B cell (primary cell): Measurements from ENCODE around the gene NFASC. TPM values are rescaled to one million over a fixed set of nuclear protein-coding genes. Genes with fewer than 3 reads are reported as not detected.
A peak's percentile ranks its signal among the peaks of the same experiment; 100 is the strongest.

ENCODE experiments used
- ATAC-seq: fragments of 200-7000 bp; cut with Tn5 transposase; one replicate; pipeline ENCODE4 v1.10.0; 2021; ENCODE audit warnings: low read depth, mild to moderate bottlenecking, moderate number of reproducible peaks, moderate library complexity
- CTCF ChIA-PET: fragments of 350-600 bp; sonication (Branson Sonifier 250); formaldehyde crosslinking; loops from one replicate; lab custom pipeline; 2021; ENCODE audit warnings: antibody characterized with exemption, inconsistent platforms; lab: Charles Lee
- POLR2A ChIA-PET: fragments of 350-600 bp; sonication (Branson Sonifier 250); formaldehyde crosslinking; loops from one replicate; lab custom pipeline; 2021; ENCODE audit warnings: antibody characterized with exemption; lab: Charles Lee
- DNase-seq: peaks from one replicate; pipeline ENCODE4 v3.0.0; 2013
- H2AFZ ChIP-seq: 2 replicates; pipeline ENCODE4 v1.6.1; 2012; ENCODE audit warnings: mild to moderate bottlenecking, low read depth, low read length; ENCODE audit not compliant: insufficient read depth, poor library complexity, severe bottlenecking
- H3K27ac ChIP-seq, 2 donors: 1 replicate in 1 of 2; 2 replicates in 1 of 2; pipeline ENCODE4 v1.5.1; 2012 to 2013; ENCODE audit warnings: low read length in 2 of 2, mild to moderate bottlenecking in 2 of 2, moderate library complexity in 1 of 2
- H3K27me3 ChIP-seq, 4 experiments: fragments of 200-600 bp in 1 of 4; sonication (generic) in 1 of 4; replicated peaks in 1 of 4; 1 replicate in 2 of 4; 2 replicates in 2 of 4; pipeline versions ENCODE4 v1.6.1 to v1.7.0; 2013 to 2016; ENCODE audit warnings: low read length in 3 of 4, mild to moderate bottlenecking in 2 of 4, mixed read lengths in 1 of 4, moderate library complexity in 1 of 4; ENCODE audit not compliant: insufficient read depth in 4 of 4, control insufficient read depth in 3 of 4; ENCODE audit errors: control extremely low read depth in 1 of 4
- H3K36me3 ChIP-seq, 2 experiments: replicated peaks in 1 of 2; 1 replicate in 1 of 2; 2 replicates in 1 of 2; pipeline versions ENCODE4 v1.6.1 to v1.7.1; 2013; ENCODE audit warnings: low read length in 1 of 2; ENCODE audit not compliant: insufficient read depth in 2 of 2, control insufficient read depth in 1 of 2; ENCODE audit errors: control extremely low read depth in 1 of 2, extremely low read depth in 1 of 2
- H3K4me1 ChIP-seq, 2 donors: fragments of 200-600 bp in 1 of 2; sonication (generic) in 1 of 2; 1 replicate in 1 of 2; 2 replicates in 1 of 2; pipeline versions ENCODE4 v1.5.1 to v1.6.1; 2013 to 2017; ENCODE audit warnings: low read length in 2 of 2; ENCODE audit not compliant: control insufficient read depth in 2 of 2, insufficient read depth in 2 of 2
- H3K4me2 ChIP-seq: replicated peaks from 2 replicates; pipeline ENCODE3; 2012; ENCODE audit warnings: mild to moderate bottlenecking, low read depth, low read length; ENCODE audit not compliant: poor library complexity, severe bottlenecking
- H3K4me3 ChIP-seq, 5 experiments: fragments of 200-600 bp in 1 of 5; sonication (generic) in 1 of 5; 1 replicate in 3 of 5; 2 replicates in 2 of 5; pipeline versions ENCODE4 v1.5.1 to v1.7.0; 2011 to 2016; ENCODE audit warnings: low read length in 4 of 5, mild to moderate bottlenecking in 4 of 5, low read depth in 2 of 5, control low read depth in 1 of 5, moderate library complexity in 1 of 5; ENCODE audit not compliant: insufficient read depth in 1 of 5; ENCODE audit errors: control extremely low read depth in 1 of 5, extremely low read depth in 1 of 5
- H3K79me2 ChIP-seq: fragments of 200-600 bp; sonication (generic); one replicate; pipeline ENCODE4 v1.6.0; 2016; ENCODE audit warnings: low read length; ENCODE audit not compliant: control insufficient read depth, insufficient read depth
- H3K9ac ChIP-seq: fragments of 200-600 bp; sonication (generic); 2 replicates; pipeline ENCODE4 v1.6.1; 2017; ENCODE audit warnings: mild to moderate bottlenecking, low read length, moderate library complexity
- H3K9me3 ChIP-seq, 3 donors: one replicate each; pipeline versions ENCODE4 v1.6.1 to v1.7.1; 2013; ENCODE audit warnings: low read length in 2 of 3; ENCODE audit not compliant: control insufficient read depth in 2 of 3, insufficient read depth in 1 of 3; ENCODE audit errors: control extremely low read depth in 1 of 3
- H4K20me1 ChIP-seq: 2 replicates; pipeline ENCODE4 v1.6.0; 2012; ENCODE audit warnings: mild to moderate bottlenecking, low read length; ENCODE audit not compliant: insufficient read depth, control insufficient read depth, poor library complexity, severe bottlenecking
- H3K27ac Mint-ChIP-seq: one replicate; pipeline ENCODE4 v1.8.0; 2021; ENCODE audit warnings: mixed read lengths
- H3K27me3 Mint-ChIP-seq: one replicate; pipeline ENCODE4 v1.8.0; 2021; ENCODE audit warnings: mixed read lengths
- H3K4me1 Mint-ChIP-seq: one replicate; pipeline ENCODE4 v1.8.0; 2021; ENCODE audit warnings: mixed read lengths
- H3K4me3 Mint-ChIP-seq: one replicate; pipeline ENCODE4 v1.8.0; 2021; ENCODE audit warnings: mixed read lengths
- H3K9me3 Mint-ChIP-seq: one replicate; pipeline ENCODE4 v1.8.0; 2022; ENCODE audit warnings: mixed read lengths; ENCODE audit not compliant: insufficient read depth
- CTCF ChIP-seq: fragments of 200-600 bp; IDR thresholded peaks from one replicate; pipeline ENCODE4 v1.8.0; 2022; ENCODE audit warnings: antibody characterized with exemption, mild to moderate bottlenecking
- EZH2 ChIP-seq: IDR thresholded peaks from 2 replicates; pipeline ENCODE4 v1.6.1; 2012; ENCODE audit warnings: borderline replicate concordance, low read depth, mild to moderate bottlenecking, moderate library complexity, low read length; ENCODE audit not compliant: insufficient read depth, poor library complexity, severe bottlenecking
- WGBS: methylation state at CpG from one replicate; pipeline ENCODE4 v1.1.5; 2013; ENCODE audit warnings: missing lambda C conversion rate; ENCODE audit not compliant: insufficient coverage; 5-methylcytosine and 5-hydroxymethylcytosine counted together
- intact Hi-C: fragments of 100-400 bp; cut with micrococcal nuclease; formaldehyde crosslinking; loops from one replicate; pipeline ENCODE4 v1.10.0; 2022
- polyA plus RNA-seq: library from polyadenylated mRNA; depleted of rRNA; stranded (reverse); fragments of >200 nt; gene quantifications from 2 replicates; pipeline ENCODE4 v1.2.3, GENCODE V29; 2012
- total RNA-seq, 2 donors: library from RNA; stranded (reverse); fragments of 120-200 nt in 1 of 2; gene quantifications; 1 replicate in 1 of 2; 2 replicates in 1 of 2; pipeline versions ENCODE4 v1.2.3 to v1.2.4, GENCODE V29; 2013 to 2022

Gene NFASC
- total and polyA plus RNA-seq, 2 donors (not counting 1 experiment from before 2014, with no cell fraction given): 0.06 to 0.39 TPM

GRCh38 chr1:204989266-204990058, 118.8 kb downstream of the NFASC start:
- H3K9ac ChIP-seq: no peak overlapping the region
- Mint-ChIP-seq H3K27ac (no peak overlapping the region), H3K27me3 (peaks cover 5% of the 10 kb centered on the region), H3K9me3 (no peaks in the 10 kb centered on the region), H3K4me3 (no peak overlapping the region), H3K4me1 (peaks cover 22% of the 10 kb centered on the region)
- H3K9me3 ChIP-seq: no peaks in the 10 kb centered on the region
- peak; percentile 81 for TF ChIP-seq CTCF
- no peak for TF ChIP-seq EZH2
- H3K4me3 ChIP-seq: no peak overlapping the region
- peaks cover 15 to 21% of the 10 kb centered on the region in 2 donors for H3K4me1 ChIP-seq
- ATAC-seq (peak; percentile 71), DNase-seq (peak; percentile 77)
- no peaks in the 10 kb centered on the region for H3K36me3 ChIP-seq
- ChIA-PET POLR2A (no interaction called here), CTCF (interaction anchor here (0.6 to 9.5 kb wide), 24 partner anchors 10 to 535 kb away, joined by 3 to 69 read pairs (median 4); partner anchors contain the start of gene RBBP5)
- no peaks in the 10 kb centered on the region for H3K79me2 ChIP-seq
- no peak overlapping the region for H2AFZ ChIP-seq
- intact Hi-C loops: loop anchor here (1.0 kb wide), 1 partner anchor 72 kb away; no protein-coding TSS in a partner anchor
- peaks cover 0 to 2% (median 0%) of the 10 kb centered on the region in 4 experiments for H3K27me3 ChIP-seq
- 55% methylated on average over 16 of the region's 16 CpGs for WGBS
- H4K20me1 ChIP-seq: no peaks in the 10 kb centered on the region
- no peak overlapping the region for H3K4me2 ChIP-seq
- H3K27ac ChIP-seq: no peak overlapping the region
